IPS-NIHi7 (cell line): ENCODE measurements around the gene IL9.
A peak's percentile ranks its signal among the peaks of the same experiment; 100 is the strongest.

Source experiments
- DNase-seq: peaks from one replicate; pipeline ENCODE4 v3.0.0; 2012; ENCODE audit warnings: mixed read lengths; ENCODE audit errors: extremely low spot score

IL9 gene

DNA sequence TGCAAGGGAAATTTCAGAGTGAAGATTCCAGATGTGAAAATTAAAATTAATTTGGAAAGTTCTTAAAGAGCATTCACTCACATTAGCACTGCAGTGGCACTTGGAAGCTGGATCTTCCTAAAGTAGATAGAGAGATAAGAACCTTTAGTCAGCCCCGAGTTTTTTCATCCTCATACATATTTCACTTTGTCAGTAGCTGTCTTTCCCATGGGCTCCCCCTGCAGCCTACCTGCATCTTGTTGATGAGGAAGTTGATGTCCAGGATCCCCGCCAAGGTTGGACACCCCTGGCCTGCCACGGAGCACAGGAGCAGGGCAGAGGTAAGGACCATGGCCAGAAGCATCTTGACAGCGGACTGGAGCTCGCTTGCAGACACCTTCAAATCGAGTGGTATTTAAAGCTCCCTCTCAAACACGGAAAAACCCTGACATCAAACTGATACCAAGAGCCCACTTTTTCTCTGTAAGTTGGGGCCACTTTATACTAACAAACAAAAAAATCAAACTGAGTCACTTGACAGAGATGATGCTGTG is at the start of gene IL9:
Gene IL9 (minus strand): TSS at position 368 of the 533 bp plus-strand sequence. CDS start 25 bp downstream, at position 343.
- no peak for DNase-seq

DNA sequence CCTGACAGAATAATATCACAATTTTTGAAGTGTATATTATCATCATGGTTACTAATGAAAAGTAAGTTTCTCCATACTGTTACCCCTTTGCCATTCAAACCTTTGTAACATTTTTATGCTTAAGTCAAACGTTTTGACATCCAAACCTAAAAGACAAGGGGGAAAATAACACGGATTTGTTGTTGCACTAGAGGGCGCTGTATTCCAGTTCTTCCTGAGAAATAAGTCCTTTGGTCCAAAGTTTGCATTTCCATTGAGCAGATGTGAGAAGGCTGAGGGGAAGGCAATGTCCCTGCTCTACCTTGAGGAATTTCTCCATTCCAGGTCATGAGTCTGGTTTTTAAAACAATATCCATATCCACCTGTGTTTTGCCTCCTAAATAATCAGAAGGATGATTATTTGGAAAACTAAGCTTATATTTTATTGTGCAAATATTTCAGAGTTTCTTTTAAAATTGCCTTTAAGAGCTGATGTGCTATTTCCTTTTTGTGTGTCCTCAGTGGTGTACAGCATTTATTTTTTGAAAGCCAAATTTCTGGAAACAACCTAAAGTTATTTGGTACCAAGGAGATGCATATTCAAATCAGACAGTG is 49.4 kb upstream of the IL9 start:
- DNase-seq = peak; percentile 55

DNA sequence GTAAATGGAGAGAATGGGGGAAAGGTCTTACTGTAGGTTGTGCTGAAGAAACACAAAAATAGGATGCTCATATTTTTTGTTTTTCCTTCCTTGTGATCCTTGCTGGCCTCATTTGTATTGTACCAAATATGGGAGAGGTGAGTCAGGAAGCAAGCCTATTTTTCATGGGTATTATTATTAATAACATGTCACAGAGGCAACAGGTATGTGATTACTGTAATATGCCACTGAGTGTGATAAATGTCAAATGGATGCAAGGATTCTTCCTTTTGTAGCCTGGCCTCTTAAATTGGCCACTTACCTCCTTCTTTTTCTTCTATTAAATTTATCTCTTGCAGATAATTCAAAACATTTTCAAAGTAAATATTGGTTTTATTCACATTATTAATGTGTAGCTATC is 48.9 kb upstream of the IL9 start:
- DNase-seq = no peak

DNA sequence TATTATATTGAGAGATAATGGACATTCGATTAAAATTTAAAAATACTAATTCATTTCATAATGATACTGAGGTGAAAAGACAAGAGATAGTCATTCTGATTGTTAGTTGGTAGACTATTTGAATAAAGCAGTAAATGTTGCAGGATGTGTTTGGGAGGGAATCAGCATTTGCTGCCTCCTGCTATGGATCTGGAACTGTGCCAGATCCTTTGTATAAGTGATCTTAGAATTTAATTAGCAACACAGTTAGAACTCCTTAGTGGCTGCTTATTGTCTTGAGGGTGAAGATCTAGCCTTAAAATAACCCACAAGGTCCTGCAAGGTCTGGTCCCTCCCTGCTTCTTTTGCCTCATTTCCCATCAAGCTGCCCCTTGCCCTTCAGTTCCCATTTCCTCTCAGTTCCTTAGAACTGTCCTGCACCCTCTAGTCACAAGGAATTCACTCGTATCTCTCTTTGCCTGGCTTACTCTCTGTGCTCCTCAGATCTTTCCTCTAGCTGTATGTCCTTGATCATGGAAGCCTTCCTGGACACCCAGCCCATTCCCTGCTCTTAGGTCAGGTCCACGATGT is 46.6 kb upstream of the IL9 start:
- no peak for DNase-seq

DNA sequence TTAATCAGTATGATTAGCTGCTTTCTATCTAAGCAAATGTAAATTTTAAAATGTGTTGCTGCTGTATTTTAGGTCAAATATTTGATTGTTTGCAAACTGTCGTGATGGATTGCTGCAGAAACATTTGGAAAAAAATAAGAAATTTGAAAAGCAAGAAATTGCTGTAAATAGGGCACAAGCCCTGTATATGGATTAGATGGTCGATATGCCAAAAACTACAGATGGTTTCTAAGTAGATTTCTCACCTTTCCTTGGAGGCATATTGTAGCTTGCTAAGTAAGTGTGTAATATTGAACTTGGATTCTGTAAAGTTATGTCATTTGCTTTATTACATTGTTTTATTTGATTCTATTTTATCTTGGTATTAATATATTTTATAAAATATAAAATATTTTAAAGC is 46.1 kb upstream of the IL9 start:
- DNase-seq = no peak

DNA sequence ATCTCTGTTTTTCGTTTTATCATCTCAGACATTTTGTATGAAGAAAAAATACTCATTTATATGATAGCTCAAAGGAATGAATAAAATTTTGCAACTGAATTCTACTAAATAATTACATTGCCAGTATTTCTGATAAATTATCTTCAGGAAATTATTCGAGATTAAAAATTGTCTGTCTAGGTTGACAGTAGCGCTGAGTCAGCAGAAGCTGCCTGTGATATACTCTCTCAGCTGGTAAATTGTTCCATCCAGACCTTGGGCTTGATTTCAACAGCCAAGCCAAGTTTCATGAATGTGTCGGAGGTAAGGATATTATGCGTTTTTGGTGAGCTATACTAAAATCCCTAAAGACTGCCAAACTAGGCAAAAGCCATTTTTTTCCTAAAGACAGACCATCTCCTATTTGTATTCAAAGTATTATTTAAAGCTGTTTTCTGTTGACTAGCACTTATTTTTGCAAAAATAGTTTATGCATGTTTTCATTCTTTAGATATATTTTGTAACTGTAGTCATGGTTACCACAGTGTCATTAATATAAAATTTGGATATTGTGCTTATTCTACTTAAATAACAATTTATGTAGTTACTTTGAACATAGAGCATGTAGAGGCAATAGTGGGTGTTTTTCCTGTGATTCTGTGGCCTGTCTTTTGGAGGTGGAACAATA is 41.7 kb upstream of the IL9 start:
- DNase-seq = no peak

DNA sequence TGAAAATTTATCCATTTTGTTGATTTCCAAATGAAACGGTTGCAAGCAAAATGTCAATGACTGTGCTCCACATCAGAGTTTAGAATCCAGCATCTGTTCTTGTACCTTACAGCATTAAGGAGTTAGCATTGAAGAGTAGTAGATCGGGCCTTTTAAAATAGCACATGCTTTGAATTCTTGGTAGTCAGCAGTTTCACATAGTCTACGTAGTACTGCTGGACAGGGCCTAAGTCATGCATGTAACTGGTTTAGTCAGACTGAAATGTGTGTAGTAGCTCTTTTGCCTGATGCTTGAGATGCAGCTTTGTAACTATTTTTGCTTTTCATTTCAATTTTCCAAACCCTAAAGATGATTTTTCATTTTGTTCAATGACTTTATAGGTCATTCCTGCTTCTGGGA is 39.3 kb upstream of the IL9 start:
- no peak for DNase-seq

DNA sequence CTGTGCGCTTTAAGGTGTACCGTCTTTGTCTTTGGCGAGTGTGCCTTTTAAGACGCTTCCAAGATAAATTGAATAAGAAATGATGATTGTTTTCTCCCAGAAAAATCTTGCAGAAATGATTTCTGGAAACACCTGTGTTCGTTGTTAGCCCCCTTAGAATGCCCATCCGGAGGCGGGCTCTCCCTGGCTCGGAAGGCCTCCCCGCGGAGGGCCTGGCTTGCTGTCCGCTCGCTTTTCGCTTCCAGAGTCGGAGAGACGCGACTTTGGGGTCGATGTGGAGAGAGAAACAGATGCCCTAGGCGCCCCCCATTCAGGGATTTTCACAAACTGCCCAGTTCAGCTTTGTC is 35.3 kb upstream of the IL9 start:
- peak; percentile 26 for DNase-seq

DNA sequence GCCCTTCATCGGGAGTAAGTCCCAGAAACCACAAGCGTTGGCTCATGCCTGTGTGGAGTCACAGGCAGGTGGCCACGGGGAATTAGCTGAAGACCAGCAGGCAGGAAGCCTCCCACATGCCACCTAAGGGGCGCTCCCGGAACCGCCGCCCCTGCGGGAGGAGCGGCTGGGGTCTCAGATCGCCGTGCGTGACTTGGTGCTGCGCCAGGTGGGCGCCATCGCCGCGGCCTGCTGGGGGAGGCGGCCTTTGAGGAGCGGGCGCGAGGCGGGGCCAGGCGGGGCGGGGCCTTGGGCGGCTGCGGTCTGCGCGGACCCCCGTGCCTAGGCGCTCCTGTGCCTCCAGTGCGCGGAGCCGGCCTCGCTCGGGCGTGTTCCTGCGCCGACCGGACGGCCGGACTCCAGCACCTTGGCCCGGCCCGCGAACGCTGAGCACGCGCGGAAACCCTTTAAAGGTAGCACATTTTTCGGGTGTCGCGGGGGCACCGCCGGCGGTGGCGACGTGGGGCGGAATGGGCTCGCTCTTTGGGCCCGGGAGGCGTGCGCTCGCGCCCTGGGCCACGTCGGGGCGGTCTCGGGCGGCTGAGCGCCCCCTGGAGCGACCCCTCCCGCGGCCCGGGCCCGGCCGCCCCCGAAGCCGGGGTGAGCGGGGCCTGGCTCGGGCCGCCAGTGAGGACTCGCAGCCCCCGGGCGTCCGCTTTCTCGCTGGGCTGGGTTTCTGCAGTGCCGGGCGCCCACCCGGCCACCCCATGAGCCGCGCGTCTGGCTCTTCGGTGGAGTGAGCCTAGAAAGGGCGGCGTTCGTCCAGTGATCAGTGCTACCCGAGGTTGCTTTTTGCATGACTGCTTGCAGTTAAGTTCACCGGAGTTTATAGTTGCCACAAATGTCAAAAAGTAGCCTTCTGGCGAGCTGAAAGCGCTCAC is 34.6 kb upstream of the IL9 start:
- DNase-seq = peak; percentile 69

DNA sequence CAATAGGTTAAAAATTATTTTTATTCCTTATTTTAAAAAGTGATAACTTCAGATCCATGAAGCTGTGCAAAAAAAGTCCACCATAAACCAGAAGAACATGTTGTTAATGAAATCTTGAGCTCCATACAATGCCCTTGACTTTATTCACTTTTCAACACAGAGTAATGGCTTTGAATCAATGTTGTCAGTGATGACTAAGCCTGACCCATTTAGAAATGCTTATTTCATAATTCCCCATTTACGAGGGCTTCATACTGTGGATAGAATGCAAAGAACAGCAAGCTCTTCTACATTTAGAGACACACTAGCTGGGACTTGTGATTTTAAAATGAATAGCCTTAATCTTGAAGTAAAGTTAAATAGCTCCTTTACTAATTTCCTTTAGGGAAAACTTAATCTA is 25.7 kb upstream of the IL9 start:
- no peak for DNase-seq

DNA sequence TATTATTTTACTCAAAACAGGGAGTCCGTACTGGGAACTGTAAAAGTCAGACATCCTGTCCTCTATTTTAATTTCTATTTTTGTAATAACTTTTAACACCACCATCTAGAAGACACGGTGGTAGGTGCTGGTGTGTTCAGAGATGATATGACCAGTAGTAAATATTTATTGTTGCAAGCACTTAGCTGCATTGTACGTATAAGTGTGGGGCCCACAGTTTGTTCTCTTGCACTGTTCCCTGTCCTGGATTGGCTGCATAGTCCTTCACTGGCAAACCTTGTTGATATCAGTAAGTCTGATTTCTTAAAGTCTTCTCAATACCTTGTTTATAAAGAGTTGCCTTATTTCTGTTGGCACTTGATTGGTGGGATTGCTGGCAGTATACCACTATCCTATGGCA is 24.6 kb upstream of the IL9 start:
- DNase-seq = no peak

DNA sequence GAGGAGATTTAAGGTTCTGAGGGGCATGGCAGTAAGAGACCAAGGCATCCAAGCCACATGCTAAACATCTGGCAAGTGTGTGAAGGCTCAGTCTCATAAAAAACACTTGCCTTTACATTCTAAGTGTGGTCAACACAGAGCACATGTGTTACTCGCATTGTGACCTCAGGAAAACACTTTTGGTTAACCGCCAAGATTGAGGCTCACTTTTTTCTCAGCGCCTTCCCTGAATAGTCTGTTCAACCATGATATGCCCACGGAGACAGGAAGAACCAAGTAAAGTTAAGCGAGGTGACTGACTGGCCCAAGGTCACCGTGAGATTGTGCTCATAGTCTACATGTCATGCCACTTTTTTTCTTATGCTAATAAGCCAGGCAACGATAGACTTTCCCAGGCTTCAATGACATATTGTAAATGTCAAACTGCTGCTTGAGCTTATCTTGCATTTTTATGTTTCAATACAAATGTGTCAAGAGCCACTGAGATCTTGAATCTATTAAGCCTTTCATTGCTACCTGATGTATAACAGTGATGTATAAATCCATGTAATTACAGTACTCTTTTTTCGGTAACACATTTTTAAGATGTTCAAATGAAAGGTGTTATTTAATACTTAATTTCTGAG is 21.1 kb upstream of the IL9 start:
- DNase-seq = no peak

DNA sequence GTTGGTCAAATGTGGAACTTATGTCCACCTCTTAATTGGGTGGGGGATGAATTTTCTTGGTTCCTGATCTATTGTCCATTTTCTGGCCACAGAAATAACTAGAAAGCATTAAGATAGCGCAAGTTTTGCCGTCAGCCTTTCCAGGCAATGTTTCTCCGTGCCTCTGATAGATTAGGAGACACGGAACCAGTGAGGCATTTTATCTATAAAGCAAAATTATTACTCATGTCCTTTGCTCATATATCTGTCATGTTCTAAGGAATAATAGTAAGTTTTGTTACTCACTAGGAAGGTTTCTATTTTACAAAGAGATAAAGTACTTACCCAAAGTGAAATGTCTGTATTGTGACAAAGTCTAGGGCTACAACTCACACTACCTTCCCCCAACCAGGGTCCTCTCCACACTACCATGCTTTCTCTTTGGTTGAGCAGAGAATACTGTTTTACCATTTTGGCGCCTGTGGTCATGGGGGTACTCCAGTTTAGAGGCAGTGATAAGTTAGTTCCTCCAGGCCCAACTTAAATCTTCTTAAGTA is 19.9 kb upstream of the IL9 start:
- DNase-seq = no peak

DNA sequence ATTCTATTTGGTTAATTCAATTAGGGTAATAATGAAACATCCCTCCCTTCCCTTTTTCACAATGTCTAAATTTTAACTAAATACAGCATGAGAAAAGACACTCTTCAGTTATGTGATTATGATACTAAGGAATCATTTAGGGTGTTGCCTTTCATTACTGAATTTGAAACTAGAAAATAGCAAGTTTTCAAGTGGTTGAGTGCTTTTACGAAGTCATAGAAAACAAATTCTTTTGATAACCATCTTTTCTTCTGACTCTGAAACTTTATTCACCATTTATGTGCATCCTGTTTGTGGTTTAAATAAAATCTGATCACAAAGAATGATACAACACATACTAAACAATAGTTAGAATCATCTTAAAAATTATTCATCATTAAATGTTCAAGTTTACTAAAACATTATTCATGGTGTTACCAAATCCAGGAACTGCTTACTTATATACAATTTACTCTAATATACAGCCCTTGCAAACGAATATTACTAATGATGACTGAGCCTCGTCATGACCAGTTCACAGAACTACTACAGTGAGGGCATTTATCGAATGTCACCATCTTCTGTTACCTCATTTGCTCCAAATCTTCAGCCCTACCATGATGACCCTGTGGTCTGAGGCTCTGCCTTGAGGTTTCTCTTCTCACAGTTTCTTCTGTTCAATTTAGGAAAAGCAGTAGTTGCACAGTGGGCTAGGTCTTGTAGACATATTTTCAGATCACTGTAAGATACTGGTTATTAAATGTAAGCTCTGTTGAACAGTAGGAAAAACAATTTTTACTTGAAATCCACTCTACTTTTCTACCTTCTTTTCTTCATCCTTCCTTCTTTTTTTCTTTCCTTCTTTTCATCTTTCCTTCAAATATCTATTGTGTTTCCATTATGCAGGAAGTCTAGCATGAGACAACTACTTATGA is 18.3 kb upstream of the IL9 start:
- no peak for DNase-seq

DNA sequence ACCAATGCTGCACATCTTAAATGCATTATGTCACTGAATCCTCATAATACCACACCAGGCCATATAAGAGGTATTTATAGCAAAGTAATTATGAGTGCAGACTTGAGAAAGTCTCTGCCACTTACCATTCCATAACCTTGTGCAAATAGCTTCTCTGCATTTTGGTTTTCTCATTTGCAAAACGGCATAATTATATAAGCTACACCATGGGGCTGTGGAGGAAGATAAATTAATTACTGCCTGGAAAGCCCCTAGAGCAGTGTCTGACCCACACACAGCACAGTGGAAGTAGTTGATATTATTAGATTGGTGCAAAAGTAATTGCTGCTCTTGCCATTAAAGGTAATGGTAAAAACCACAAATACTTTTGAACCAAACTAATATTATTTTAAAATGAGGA is 9.5 kb upstream of the IL9 start:
- no peak for DNase-seq

DNA sequence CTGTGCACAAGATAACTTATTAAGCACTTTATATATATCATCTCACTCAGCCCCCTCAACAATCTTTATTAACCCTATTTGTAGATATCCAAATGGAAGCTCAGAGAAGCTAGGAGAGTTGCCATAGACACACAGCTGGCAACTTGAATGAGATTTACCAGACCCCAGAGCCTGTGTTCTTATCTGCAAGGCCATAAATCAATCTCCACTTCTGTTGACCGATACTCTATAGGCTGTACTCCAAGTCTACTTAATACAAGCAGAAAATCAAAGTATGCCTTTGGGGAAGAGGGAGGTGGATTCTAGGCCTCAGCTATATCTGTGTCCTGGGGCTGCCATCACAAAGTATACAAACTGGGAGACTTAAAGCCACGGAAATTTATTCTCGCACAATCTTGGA is 6.0 kb upstream of the IL9 start:
- DNase-seq = no peak

DNA sequence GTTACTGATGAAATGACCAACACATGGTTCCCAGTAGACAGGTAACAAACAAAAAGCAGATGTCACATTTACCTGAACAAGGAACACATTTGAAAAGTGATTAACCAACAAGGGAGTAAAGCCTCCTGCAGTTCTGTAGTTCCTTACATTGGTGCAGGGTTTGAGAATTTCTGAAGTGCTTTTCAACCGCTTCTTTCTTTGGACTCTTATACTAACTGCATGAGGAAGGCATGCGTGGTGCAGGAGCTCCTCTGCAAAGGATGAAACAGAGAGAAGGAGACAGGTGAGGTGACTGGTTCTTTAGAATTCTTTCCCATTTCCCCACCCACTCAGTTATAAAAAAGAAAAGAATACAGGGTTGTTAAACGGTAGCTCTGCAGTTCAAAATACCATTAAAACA is 4.6 kb upstream of the IL9 start:
- no peak for DNase-seq

DNA sequence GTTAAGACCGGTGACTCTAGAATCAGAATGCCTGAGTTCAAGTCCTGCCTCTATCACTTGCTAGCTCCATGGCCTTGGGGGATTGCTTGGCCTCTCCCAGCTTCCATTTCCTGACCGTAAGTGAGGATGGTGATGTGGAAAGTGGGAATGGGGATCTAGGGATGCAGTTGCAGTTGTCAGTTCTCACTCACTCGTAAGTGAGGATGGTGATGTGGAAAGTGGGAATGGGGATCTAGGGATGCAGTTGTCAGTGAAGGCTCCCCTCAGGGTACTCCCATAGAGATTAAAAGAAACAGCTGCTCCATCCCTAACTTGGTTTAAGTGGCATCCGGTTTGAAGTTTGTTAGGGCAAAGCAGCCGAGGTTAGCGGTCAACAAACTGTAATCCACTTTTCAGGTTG is 3.0 kb upstream of the IL9 start:
- DNase-seq = no peak

DNA sequence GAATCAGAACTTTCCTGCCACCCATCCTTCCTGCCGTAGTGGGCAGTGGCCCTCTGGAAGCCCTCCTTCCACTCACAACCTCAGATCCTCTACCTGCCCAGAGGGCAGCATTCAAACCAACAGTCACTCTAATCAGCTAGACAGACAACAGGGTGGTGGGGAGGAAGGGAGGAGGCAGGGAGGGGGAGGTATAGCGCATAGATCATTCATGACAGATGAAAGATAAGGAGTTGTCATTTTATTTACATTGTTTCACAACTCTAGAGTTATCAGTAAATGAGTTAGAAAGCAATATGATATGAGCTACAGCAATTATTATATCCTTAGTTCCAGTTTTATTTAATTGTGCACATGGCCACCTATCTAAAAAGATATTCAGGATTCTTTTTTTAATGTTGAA is 852 bp downstream of the IL9 start:
- DNase-seq = no peak

DNA sequence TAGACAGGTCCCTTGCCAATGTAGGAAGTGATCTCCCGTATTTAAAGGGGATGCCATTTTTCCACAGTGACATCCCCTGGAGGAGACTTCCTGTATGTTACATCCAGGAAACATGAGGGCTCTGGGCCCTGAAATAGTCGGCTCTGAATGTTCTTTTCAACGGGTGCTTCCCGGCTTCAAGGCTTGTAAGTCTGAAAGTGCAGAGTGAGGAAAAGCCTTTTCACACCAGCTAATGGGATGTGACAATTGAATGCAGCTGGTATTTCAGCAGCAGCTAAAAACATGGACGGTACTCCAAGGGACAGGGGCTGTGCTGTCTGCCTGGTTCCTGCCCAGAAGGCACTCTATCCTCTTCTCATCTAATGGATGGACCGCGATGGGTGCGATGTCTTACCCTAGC is 1.4 kb downstream of the IL9 start:
- no peak for DNase-seq

DNA sequence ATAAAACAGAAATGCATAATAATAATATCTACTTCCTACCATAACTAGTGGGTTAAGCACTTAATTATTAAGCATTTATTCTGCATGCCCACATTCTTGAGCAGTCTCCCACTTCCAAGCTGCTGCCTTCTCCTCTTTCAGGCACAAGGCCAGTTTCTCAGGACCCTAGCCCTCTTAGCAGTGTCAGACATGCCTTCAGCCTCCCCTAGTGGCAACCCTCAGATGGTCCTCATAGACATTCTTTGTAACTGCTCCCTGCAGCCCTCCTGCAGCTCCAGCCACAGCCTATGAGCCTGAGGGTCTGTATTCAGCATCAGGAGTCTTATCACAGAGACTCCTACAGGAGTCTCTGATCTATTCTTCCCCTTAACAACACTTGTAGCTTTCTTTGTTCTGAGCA is 3.9 kb downstream of the IL9 start:
- peak; percentile 83 for DNase-seq
